ENCODE measurements around the gene C1QA.
"Not testable (repeated sequence)": the region's sequence is repeated elsewhere in the genome, so short reads cannot be mapped to it uniquely, and the experiment has no call there.

Gene C1QA

GRCh38 chr1:22671999-22672398 lies 35.6 kb downstream of the C1QA start:
- DNase-seq (ENCODE audit: low read depth in 4 of 4, low spot score in 1 of 4) = no peak

GRCh38 chr1:22673486-22674409 lies 37.3 kb downstream of the C1QA start:
- peak in 1 of 4 experiments; percentile 2 for DNase-seq (ENCODE audit: low read depth in 4 of 4, low spot score in 1 of 4)

- no peak for DNase-seq (ENCODE audit: low read depth in 4 of 4, low spot score in 1 of 4)
Measured at GRCh38 chr1:22674410-22674749, 38.0 kb downstream of the C1QA start.

GRCh38 chr1:22676151-22676550 lies 39.7 kb downstream of the C1QA start:
- not testable (repeated sequence) for DNase-seq (ENCODE audit: low read depth in 4 of 4, low spot score in 1 of 4)

GRCh38 chr1:22676916-22677583 lies 40.6 kb downstream of the C1QA start:
- DNase-seq (ENCODE audit: low read depth in 4 of 4, low spot score in 1 of 4) = no peak

- no peak for DNase-seq (ENCODE audit: low read depth in 4 of 4, low spot score in 1 of 4)
Measured at GRCh38 chr1:22677931-22678896, 41.8 kb downstream of the C1QA start.

GRCh38 chr1:22680726-22681125 lies 44.3 kb downstream of the C1QA start:
- no peak for DNase-seq (ENCODE audit: low read depth in 4 of 4, low spot score in 1 of 4)

- no peak for DNase-seq (ENCODE audit: low read depth in 4 of 4, low spot score in 1 of 4)
Measured at GRCh38 chr1:22681556-22682276, 45.3 kb downstream of the C1QA start.

- no peak for DNase-seq (ENCODE audit: low read depth in 4 of 4, low spot score in 1 of 4)
Measured at GRCh38 chr1:22683547-22683946, 47.1 kb downstream of the C1QA start.

GRCh38 chr1:22685591-22686059 lies 49.2 kb downstream of the C1QA start:
- DNase-seq (ENCODE audit: low read depth in 4 of 4, low spot score in 1 of 4) = no peak

- DNase-seq (ENCODE audit: low read depth in 4 of 4, low spot score in 1 of 4) = no peak
Measured at GRCh38 chr1:22687191-22687590, 50.8 kb downstream of the C1QA start.

- no peak for DNase-seq (ENCODE audit: low read depth in 4 of 4, low spot score in 1 of 4)
Measured at GRCh38 chr1:22688466-22688865, 52.0 kb downstream of the C1QA start.
